HG03045 (cell line): ENCODE data around the gene TWIST1.

Source experiments
- ATAC-seq: cut with Tn5 transposase; IDR thresholded peaks from one replicate; pipeline ENCODE4 v1.9.1; 2021; ENCODE audit warnings: mild to moderate bottlenecking, moderate library complexity; ENCODE audit not compliant: unreplicated experiment

TWIST1 gene

DNA sequence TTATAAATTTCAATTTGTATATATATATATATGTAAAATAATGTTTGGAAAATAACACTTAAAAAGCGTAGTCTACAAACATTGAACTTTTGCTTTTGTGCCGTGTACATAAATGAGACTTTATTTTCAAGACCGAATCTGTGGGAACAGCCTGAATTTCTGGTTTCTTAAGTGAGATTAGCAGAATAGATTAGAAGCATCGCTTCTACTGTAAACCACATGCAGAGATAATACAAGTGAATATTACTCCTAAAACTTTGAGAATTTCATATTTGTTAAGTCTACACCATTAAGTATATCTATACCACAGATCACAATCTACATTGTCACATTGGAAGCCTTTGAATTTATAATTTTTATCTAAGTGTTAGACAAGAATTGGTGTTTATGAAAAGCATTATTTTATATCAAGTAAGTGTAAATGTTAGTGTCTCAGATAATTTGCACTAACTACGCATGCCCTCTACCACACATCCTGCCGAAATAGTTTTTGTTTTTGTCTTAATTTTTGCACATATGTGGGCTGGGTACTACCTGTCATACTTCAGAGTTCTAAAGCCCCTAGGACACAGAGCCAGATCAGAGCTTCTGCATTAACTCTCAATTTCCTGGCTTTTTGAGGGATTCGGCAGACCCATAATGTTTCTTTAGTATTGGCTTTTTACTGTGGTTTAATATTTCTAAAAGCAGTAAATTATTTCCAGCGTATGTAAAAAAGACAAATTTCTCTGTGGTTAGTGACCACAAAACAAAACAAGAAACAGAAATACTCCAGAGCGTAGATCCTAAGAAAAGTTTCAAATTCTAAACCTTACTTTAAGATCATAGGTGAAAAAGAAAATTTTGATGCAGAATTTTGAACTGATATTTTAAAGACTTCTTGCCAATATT is 20.0 kb downstream of the TWIST1 start:
- no peak for ATAC-seq

DNA sequence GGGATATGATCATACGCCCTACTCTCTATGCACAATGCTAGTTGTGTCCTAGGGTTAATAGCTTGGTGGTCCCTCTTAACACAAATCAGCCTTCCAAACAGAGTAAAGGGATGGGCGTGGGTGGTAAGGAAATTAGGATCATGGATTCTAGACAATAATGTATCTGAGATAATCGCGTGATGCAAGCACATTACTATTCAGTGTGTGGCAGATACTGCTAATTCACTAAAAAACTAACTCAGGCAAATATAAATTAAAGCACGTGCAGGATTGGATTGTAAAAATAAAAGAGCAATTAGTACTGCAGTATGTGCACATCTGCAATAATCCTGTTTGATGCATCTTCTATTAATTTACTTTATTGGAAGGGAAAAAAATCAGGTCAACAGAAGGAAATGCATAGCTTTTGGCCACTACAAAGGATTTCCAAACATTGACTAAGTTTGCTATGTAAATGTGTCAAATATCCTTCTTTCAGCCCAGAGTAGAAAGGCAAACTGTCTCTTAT is 22.0 kb downstream of the TWIST1 start:
- ATAC-seq, result no peak

DNA sequence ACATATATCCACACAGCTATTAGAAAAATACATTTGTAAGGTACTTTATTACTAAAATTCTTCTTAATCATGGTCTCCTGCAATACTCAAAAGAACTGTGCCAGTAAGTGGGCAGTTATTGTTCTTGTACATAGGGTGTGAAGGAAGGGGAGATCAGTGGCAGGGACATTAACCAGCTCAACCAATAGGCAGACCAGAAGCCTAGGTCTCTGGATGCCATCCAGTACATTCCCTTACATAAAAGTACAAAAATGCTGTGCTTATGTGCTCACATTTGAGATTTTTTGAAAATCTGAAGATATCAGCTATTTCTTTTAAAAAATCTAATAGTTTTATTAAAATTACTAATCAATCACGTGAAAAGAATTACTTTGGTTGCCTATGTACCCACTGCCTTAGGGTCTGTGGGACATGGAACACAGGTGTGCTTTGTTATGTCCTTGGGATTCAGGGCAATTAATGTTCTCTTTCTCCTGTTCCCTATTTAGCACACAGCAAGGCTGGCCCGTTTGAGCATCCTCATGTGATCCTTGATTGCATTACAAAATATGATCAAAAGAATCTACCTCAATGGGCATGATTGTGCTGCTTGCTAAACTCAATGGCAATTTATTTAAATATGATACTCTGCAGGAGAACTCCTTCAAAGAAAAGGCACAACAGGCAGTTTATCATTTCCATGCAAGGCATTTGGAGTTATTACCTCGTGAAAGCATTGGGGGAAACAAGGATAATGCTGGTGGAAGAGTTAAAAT is 22.7 kb downstream of the TWIST1 start:
- no peak for ATAC-seq

DNA sequence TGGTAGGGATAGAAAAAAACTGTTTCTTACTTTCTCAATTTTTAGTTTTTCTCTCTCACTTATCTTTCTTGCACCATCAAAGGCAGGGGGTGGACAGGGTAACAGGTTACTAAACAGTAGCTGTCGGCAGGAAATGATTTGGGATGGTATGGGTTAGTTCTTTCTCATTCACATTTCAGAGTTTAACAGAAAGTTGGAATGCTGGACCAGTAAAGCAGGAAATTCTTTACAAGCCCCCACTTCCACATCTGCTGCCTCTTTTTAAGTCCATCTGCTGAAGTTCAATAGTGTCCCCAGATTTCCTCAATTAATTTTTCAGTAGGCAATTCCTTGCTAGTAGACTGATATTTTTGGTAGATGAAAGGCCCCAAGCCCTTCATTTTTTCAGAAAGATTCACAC is 23.3 kb downstream of the TWIST1 start:
- ATAC-seq, result no peak

DNA sequence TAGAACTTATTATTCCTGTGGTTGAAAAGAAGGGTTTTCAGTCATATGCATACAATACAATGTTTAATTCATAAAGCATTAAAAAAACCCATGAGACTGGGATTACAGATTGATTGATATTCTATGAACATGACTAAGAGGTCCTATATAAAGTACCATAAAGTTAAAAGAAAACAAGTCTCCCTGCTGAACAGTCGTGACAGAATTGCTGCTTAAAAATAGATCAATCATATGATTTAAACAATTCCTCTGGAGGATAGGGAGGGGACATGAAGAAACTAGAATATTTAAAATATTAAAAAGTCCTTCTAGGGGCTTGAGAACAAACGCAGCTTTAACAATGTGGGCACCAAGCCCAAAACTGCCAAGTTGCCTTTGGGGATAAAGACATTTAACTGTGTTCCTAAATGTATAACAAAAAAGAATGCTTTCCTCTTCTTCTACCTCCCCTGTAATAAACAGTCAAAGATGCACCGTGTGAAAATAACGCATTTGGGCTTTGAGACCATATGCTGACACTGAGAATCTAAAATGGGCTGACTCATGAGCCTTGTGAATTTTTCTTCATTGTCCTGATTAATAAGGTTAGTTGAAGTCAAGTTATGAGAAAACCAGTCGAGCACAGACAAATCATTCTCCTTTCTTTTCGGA is 25.8 kb downstream of the TWIST1 start:
- no peak for ATAC-seq

DNA sequence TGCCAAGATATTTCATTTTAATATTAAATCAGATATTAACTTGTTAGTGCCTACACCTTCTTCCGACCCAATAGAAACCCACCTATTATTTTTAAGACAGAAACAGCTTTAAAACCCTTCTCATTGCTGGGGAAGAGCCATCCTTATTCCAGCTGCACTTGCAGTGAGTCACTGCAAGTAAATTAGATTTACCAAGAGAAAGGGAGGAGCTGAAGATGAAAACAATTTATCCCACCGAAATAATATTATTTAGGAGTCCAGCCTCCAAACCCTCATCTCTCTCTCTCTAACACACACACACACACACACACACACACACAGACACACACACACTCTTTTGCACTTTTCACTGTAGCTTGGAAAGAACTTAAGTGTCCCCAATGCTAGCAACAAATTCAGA is 26.9 kb downstream of the TWIST1 start:
- no peak for ATAC-seq

DNA sequence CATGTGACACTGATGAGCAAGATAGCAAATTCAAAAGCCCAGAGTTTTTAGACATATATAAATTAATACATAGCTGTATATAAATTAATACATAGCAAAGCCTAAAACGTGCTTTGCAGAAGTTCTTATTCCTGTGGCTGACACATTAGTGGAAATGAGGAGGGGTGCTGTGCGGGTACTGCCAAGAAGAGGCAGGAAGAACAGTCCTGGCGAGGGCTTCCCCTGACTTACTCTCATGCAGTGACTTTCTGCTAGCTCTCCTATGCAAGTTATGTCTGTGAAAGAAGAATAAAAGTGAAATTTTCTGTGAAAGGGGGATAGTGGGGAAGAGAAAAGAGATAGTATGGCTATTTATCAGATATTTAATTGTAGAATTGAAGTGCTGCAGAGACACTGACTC is 27.6 kb downstream of the TWIST1 start:
- ATAC-seq, result no peak

DNA sequence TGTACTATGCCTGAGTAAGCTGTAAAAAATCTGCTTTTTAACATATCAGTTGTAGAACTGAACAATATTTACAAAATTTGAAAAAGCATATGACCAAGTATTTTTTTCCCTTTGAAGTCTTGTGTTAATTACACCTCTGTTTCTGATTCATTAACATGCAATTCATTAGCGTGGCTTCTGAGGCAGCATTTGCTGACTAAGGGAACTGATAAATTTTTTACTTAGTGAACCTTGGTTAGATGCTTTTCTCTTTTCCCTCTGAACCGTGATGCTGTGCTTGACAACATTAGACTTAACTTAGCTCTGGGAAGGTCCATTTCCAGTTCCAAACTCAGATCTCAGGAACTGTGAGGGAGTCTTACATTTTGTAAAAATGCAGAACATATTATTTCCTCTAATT is 28.1 kb downstream of the TWIST1 start:
- no peak for ATAC-seq

DNA sequence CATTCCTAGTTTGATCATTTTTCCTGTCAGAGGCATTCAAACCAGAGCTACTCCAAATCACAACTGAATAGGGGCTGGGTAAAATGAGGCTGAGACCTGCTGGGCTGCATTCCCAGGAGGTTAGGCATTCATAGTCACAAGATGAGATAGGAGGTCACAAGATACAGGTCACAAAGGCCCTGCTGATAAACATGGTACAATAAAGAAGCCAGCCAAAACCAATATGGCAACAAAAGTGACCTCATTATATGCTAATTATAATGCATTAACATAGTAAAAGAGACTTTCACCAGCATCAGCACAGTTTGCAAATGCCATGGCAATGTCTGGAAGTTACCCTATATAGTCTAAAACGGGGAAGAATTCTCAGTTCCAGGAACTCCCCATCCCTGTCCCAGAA is 37.3 kb downstream of the TWIST1 start:
- ATAC-seq, result no peak

DNA sequence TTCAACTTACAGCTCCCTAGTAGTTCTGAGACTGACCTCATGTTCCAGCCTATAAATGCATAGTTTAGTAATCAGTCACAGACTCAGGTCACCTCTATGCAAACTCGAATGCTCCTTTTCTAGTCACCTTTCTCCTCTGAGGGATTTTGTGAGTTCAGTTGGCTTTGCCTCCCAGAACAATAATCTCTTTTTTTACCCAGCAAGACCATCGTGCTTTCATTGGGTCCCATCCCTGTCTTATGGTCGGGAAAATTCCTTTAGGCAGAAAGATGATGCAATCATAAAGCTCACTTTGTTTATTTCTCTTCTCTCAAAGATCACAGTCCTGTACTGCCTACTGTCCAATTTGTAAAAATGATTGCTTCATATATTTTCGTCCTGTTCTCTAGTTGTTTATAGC is 38.4 kb downstream of the TWIST1 start:
- ATAC-seq, result no peak

DNA sequence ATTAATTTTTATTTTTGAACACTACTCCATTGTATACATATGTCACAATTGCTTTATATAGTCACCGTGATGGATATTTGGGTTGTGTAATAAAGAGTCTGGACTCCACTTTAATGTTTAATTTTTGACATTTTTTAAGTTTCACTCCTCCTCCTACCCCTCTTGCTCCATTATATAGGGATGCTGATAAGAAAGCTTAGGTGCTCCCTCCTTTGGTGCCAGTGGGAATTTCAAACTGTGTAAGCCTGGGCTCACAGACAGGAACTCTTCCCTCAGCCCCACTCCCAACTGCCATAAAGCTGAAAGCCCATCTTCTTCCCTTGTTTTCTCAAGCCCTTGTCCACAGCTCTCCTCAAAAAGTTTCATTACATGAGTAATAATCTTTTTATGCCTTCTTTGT is 47.6 kb downstream of the TWIST1 start:
- no peak for ATAC-seq

DNA sequence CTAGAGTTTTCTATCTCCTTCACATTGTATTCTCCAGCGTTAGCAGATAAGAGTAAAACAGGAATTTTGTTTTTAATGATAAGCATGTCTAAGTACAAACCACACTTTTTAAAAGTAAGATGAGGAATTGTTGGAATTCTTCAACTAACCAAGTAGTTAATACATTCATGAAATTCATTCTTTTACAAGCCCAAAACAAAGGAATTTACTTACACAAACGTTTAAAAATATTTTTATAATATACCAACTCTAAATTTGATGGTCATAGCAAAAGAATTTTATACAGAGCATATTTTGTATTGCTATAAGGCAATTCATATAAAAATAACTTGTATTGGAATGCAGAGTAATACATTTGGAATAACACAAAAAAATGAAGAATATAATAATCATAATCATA is 51.3 kb downstream of the TWIST1 start:
- no peak for ATAC-seq
